22Rv1 (cell line): ENCODE results near the gene KCTD19.

Experiments
- CTCF ChIP-seq: fragments of 450-650 bp; IDR thresholded peaks from 2 replicates; pipeline ENCODE4 v1.5.1; 2017; ENCODE audit warnings: mild to moderate bottlenecking
- ZFX ChIP-seq: fragments of 450-650 bp; IDR thresholded peaks from 2 replicates; pipeline ENCODE4 v1.6.1; 2017; ENCODE audit warnings: antibody characterized with exemption, borderline replicate concordance

- TF ChIP-seq CTCF (no peak), ZFX (no peak)
These were observed 19.8 kb upstream of the KCTD19 start for GRCh38 chr16:67346341-67346740.
